ENCODE measurements around the gene RHOH. TPM values are rescaled to one million over a fixed set of nuclear protein-coding genes. Genes with fewer than 3 reads are reported as not detected.

Gene RHOH
- total RNA-seq, 1 experiment from 2014 or later: 74.2 TPM

GRCh38 chr4:40201898-40202297 is 5.1 kb downstream of the RHOH start:
- DNase-seq (ENCODE audit: low spot score): no peak
- no peaks in the 10 kb centered on the region for H3K27me3 ChIP-seq (replicated peaks; ENCODE audit: insufficient read depth, low read depth, low read length, poor library complexity)
- peaks cover 17% of the 10 kb centered on the region for H3K36me3 ChIP-seq (ENCODE audit: insufficient read depth, low read length, poor library complexity, severe bottlenecking)
- BruUV-seq (replicated peaks): no TSS peak
- H3K27ac ChIP-seq (ENCODE audit: low read depth, low read length, poor library complexity, severe bottlenecking): peak overlapping the region; percentile 97
- intact Hi-C loops (cut with micrococcal nuclease; ENCODE audit: unreplicated experiment): no loop called here
- H3K9me3 ChIP-seq (ENCODE audit: low read depth, low read length, poor library complexity, severe bottlenecking): no peaks in the 10 kb centered on the region
- TF ChIP-seq, protein P1, sequence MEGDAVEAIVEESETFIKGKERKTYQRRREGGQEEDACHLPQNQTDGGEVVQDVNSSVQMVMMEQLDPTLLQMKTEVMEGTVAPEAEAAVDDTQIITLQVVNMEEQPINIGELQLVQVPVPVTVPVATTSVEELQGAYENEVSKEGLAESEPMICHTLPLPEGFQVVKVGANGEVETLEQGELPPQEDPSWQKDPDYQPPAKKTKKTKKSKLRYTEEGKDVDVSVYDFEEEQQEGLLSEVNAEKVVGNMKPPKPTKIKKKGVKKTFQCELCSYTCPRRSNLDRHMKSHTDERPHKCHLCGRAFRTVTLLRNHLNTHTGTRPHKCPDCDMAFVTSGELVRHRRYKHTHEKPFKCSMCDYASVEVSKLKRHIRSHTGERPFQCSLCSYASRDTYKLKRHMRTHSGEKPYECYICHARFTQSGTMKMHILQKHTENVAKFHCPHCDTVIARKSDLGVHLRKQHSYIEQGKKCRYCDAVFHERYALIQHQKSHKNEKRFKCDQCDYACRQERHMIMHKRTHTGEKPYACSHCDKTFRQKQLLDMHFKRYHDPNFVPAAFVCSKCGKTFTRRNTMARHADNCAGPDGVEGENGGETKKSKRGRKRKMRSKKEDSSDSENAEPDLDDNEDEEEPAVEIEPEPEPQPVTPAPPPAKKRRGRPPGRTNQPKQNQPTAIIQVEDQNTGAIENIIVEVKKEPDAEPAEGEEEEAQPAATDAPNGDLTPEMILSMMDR (conservative IDR thresholded peaks at IDR 0.05; ENCODE audit: low read depth, low read length): no peak
- no peak for TF ChIP-seq EZH2 (IDR thresholded peaks at IDR 0.05; ENCODE audit: borderline replicate concordance, low read depth, low read length, poor library complexity, severe bottlenecking)
- CTCF ChIA-PET: no interaction called here
- peak overlapping the region; percentile 78 for H3K4me3 ChIP-seq (ENCODE audit: low read depth, low read length, poor library complexity, severe bottlenecking)
- H3K4me1 ChIP-seq (ENCODE audit: insufficient read depth, low read length, poor library complexity, severe bottlenecking): peaks cover 53% of the 10 kb centered on the region
- POLR2A ChIA-PET (ENCODE audit: low non-redundant PET): no interaction called here

GRCh38 chr4:40202474-40202873 is 5.6 kb downstream of the RHOH start:
- ChIA-PET POLR2A (ENCODE audit: low non-redundant PET) (no interaction called here), CTCF (no interaction called here)
- TF ChIP-seq EZH2 (IDR thresholded peaks at IDR 0.05; ENCODE audit: borderline replicate concordance, low read depth, low read length, poor library complexity, severe bottlenecking): no peak
- TF ChIP-seq, protein P1 (conservative IDR thresholded peaks at IDR 0.05; ENCODE audit: low read depth, low read length): no peak
- no peak for DNase-seq (ENCODE audit: low spot score)
- Histone ChIP-seq H3K27ac (ENCODE audit: low read depth, low read length, poor library complexity, severe bottlenecking) (peak overlapping the region; percentile 97), H3K4me3 (ENCODE audit: low read depth, low read length, poor library complexity, severe bottlenecking) (peak overlapping the region; percentile 78), H3K27me3 (replicated peaks; ENCODE audit: insufficient read depth, low read depth, low read length, poor library complexity) (no peaks in the 10 kb centered on the region), H3K9me3 (ENCODE audit: low read depth, low read length, poor library complexity, severe bottlenecking) (no peaks in the 10 kb centered on the region), H3K36me3 (ENCODE audit: insufficient read depth, low read length, poor library complexity, severe bottlenecking) (peaks cover 17% of the 10 kb centered on the region), H3K4me1 (ENCODE audit: insufficient read depth, low read length, poor library complexity, severe bottlenecking) (peaks cover 58% of the 10 kb centered on the region)
- intact Hi-C loops (cut with micrococcal nuclease; ENCODE audit: unreplicated experiment): no loop called here
- BruUV-seq (replicated peaks): no TSS peak

DNA sequence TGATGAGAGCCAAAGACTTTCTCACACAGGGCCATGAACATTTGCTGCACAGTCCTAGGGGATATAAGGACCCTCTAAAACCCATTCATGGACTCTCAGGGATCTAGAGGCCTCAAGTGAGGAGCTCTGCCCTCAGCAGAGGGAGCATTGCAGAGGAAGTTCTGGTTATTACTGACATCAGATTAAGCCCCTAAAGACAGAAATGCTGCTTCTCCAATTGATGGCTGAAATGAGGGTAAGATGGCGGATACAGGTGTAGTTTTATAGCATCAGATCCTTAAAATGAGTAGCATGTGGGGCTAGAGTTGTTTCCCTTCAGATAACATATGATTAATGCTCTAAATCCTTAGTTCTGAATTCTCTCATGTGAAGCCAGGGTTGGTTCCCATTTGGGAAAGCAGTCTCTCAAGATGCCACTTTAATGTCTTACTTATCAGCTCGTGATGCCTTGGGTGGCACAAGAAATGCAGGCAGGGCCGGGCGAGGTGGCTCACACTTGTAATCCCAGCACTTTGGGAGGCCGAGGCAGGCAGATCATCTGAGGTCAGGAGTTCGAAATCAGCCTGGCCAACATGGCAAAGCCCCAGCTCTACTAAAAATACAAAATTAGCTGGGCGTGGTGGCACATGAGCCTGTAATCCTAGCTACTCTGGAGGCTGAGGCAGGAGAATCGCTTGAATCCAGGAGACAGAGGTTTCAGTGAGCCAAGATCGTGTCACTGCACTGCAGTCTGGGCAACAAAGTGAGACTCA is 7.9 kb downstream of the RHOH start:
- intact Hi-C loops (cut with micrococcal nuclease; ENCODE audit: unreplicated experiment): no loop called here
- no peak for DNase-seq (ENCODE audit: low spot score)
- Histone ChIP-seq H3K4me3 (ENCODE audit: low read depth, low read length, poor library complexity, severe bottlenecking) (peak overlapping the region; percentile 28), H3K9me3 (ENCODE audit: low read depth, low read length, poor library complexity, severe bottlenecking) (no peaks in the 10 kb centered on the region), H3K4me1 (ENCODE audit: insufficient read depth, low read length, poor library complexity, severe bottlenecking) (peaks cover 76% of the 10 kb centered on the region), H3K27ac (ENCODE audit: low read depth, low read length, poor library complexity, severe bottlenecking) (peak overlapping the region; percentile 88), H3K36me3 (ENCODE audit: insufficient read depth, low read length, poor library complexity, severe bottlenecking) (peaks cover 16% of the 10 kb centered on the region), H3K27me3 (replicated peaks; ENCODE audit: insufficient read depth, low read depth, low read length, poor library complexity) (no peaks in the 10 kb centered on the region)
- TF ChIP-seq, protein P1 (conservative IDR thresholded peaks at IDR 0.05; ENCODE audit: low read depth, low read length): no peak
- TF ChIP-seq EZH2 (IDR thresholded peaks at IDR 0.05; ENCODE audit: borderline replicate concordance, low read depth, low read length, poor library complexity, severe bottlenecking): no peak
- CTCF ChIA-PET: no interaction called here
- no TSS peak for BruUV-seq (replicated peaks)
- POLR2A ChIA-PET (ENCODE audit: low non-redundant PET): no interaction called here

Measured in A673 (cell line).